ENCODE measurements around the gene ZNRD2.

DNA sequence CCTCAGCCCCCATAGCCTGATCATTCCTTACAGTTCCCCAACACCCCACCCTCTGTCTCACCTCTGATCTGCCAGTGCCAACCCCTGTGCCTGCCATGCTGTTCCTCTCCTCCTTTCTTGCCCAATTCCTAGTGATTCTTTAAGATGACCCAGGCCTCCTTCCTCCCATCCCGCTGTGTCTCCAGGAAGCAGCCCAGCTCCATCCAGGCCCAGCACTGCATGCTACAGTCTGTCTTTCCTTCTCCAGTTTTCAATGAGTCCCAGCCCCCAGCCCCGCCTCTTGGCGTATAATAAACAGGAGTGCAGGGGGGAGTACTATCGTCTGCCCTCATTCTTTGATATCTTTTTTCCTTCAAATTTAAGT is 24.4 kb upstream of the ZNRD2 start:
- TF ChIP-seq, protein P1, sequence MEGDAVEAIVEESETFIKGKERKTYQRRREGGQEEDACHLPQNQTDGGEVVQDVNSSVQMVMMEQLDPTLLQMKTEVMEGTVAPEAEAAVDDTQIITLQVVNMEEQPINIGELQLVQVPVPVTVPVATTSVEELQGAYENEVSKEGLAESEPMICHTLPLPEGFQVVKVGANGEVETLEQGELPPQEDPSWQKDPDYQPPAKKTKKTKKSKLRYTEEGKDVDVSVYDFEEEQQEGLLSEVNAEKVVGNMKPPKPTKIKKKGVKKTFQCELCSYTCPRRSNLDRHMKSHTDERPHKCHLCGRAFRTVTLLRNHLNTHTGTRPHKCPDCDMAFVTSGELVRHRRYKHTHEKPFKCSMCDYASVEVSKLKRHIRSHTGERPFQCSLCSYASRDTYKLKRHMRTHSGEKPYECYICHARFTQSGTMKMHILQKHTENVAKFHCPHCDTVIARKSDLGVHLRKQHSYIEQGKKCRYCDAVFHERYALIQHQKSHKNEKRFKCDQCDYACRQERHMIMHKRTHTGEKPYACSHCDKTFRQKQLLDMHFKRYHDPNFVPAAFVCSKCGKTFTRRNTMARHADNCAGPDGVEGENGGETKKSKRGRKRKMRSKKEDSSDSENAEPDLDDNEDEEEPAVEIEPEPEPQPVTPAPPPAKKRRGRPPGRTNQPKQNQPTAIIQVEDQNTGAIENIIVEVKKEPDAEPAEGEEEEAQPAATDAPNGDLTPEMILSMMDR (IDR thresholded peaks at IDR 0.05), result no peak
- TF ChIP-seq POLR2AphosphoS5 (IDR thresholded peaks at IDR 0.05; ENCODE audit: insufficient read depth in 1 of 2, low read depth in 1 of 2), result no peak

Data from vagina (tissue), 2 donors.